Glutamatergic neuron (in vitro differentiated cells): ENCODE data around the gene TMEM63B. TPM values are rescaled to one million over a fixed set of nuclear protein-coding genes. Genes with fewer than 3 reads are reported as not detected.

Experiments used
- DNase-seq: peaks from one replicate; pipeline ENCODE4 v3.0.0; 2022
- H3K27ac Mint-ChIP-seq: one replicate; pipeline ENCODE4 v1.8.0; 2020; ENCODE audit warnings: mild to moderate bottlenecking, mixed read lengths, inconsistent platforms; ENCODE audit not compliant: unreplicated experiment
- H3K27me3 Mint-ChIP-seq: one replicate; pipeline ENCODE4 v1.8.0; 2020; ENCODE audit warnings: mild to moderate bottlenecking, moderate library complexity, mixed read lengths, inconsistent platforms; ENCODE audit not compliant: unreplicated experiment
- H3K36me3 Mint-ChIP-seq: one replicate; pipeline ENCODE4 v1.8.0; 2020; ENCODE audit warnings: mild to moderate bottlenecking, mixed read lengths, inconsistent platforms; ENCODE audit not compliant: unreplicated experiment
- H3K4me1 Mint-ChIP-seq: one replicate; pipeline ENCODE4 v1.8.0; 2020; ENCODE audit warnings: mild to moderate bottlenecking, low read depth, mixed read lengths, inconsistent platforms; ENCODE audit not compliant: unreplicated experiment
- H3K4me3 Mint-ChIP-seq: one replicate; pipeline ENCODE4 v1.8.0; 2020; ENCODE audit warnings: mild to moderate bottlenecking, mixed read lengths, inconsistent platforms; ENCODE audit not compliant: unreplicated experiment
- H3K9me3 Mint-ChIP-seq: one replicate; pipeline ENCODE4 v1.8.0; 2020; ENCODE audit warnings: mild to moderate bottlenecking, moderate library complexity, mixed read lengths, inconsistent platforms; ENCODE audit not compliant: unreplicated experiment
- CTCF ChIP-seq: fragments of 200-600 bp; sonication (generic); IDR thresholded peaks from one replicate; pipeline ENCODE4 v1.5.0; 2021; ENCODE audit not compliant: partially characterized antibody, unreplicated experiment
- total RNA-seq: library from RNA; stranded (reverse); fragmentation: NEBNext Ultra II Directional; extraction: Animal tissue kit (Norgen Biotek cat#: 25700); gene quantifications from one replicate; pipeline ENCODE4 v1.2.1, GENCODE V29; 2021; ENCODE audit not compliant: unreplicated experiment

Gene TMEM63B
- total RNA-seq, 1 donor from 2014 or later: 148 TPM

GRCh38 chr6:44108471-44108870 lies 18.9 kb upstream of the TMEM63B start:
- no peak for TF ChIP-seq CTCF
- Mint-ChIP-seq H3K27me3 (no peaks in the 10 kb centered on the region), H3K4me1 (peaks cover 3% of the 10 kb centered on the region), H3K4me3 (no peak overlapping the region), H3K9me3 (no peaks in the 10 kb centered on the region), H3K36me3 (no peaks in the 10 kb centered on the region), H3K27ac (no peak overlapping the region)
- no peak for DNase-seq

GRCh38 chr6:44109212-44109611 lies 18.1 kb upstream of the TMEM63B start:
- Mint-ChIP-seq H3K9me3 (no peaks in the 10 kb centered on the region), H3K4me3 (no peak overlapping the region), H3K36me3 (no peaks in the 10 kb centered on the region), H3K27me3 (no peaks in the 10 kb centered on the region), H3K27ac (no peak overlapping the region), H3K4me1 (peaks cover 3% of the 10 kb centered on the region)
- no peak for DNase-seq
- no peak for TF ChIP-seq CTCF

- peaks cover 3% of the 10 kb centered on the region for H3K4me1 Mint-ChIP-seq
- H3K4me3 Mint-ChIP-seq: no peak overlapping the region
- DNase-seq: no peak
- H3K27ac Mint-ChIP-seq: no peak overlapping the region
- H3K9me3 Mint-ChIP-seq: no peaks in the 10 kb centered on the region
- no peaks in the 10 kb centered on the region for H3K36me3 Mint-ChIP-seq
- TF ChIP-seq CTCF: no peak
- H3K27me3 Mint-ChIP-seq: no peaks in the 10 kb centered on the region
Observed at GRCh38 chr6:44110005-44110676, 17.2 kb upstream of the TMEM63B start.

- Mint-ChIP-seq H3K4me3 (no peak overlapping the region), H3K27ac (no peak overlapping the region), H3K9me3 (no peaks in the 10 kb centered on the region), H3K27me3 (no peaks in the 10 kb centered on the region), H3K36me3 (no peaks in the 10 kb centered on the region), H3K4me1 (peaks cover 3% of the 10 kb centered on the region)
- DNase-seq: no peak
- TF ChIP-seq CTCF: no peak
Observed at GRCh38 chr6:44110966-44111365, 16.4 kb upstream of the TMEM63B start.
